Stimulated activated CD8-positive, alpha-beta memory T cell treated with anti-CD3 and anti-CD28 coated beads, Interleukin-15, amount 100 ng/mL, for 48 hours (primary cell): ENCODE measurements around the gene ZNF738.

ENCODE experiments used
- DNase-seq, 2 donors: peaks; one replicate each; pipeline ENCODE4 v3.0.0-alpha.2; 2020; ENCODE audit warnings: low read depth in 2 of 2

ZNF738 gene

GRCh38 chr19:21422244-21422643 is 63.4 kb downstream of the ZNF738 start:
- DNase-seq, result no peak

DNA sequence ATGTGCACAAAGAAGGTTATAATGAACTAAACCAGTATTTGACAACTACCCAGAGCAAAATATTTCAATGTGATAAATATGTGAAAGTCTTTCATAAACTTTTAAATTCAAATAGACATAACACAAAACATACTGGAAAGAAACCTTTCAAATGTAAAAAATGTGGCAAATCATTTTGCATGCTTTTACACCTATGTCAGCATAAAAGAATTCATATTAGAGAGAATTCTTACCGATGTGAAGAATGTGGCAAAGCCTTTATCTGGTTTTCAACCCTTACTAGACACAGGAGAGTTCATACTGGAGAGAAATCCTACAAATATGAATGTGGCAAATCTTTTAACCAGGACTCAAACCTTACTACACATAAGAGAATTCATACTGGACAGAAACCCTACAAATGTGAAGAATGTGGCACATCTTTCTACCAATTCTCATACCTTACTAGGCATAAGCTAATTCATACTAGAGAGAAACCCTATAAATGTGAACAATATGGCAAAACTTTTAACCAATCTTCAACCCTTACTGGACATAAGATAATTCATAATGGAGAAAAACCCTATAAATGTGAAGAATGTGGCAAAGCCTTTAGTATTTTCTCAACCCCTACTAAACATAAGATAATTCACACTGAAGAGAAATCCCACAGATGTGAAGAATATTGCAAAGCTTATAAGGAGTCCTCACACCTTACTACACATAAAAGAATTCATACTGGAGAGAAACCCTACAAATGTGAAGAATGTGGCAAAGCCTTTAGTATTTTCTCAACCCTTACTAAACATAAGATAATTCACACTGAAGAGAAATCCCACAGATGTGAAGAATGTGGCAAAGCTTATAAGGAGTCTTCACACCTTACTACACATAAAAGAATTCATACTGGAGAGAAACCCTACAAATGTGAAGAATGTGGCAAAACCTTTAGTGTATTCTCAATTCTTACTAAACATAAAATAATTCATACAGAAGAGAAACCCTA is 64.5 kb downstream of the ZNF738 start:
- no peak for DNase-seq
